Gastroesophageal sphincter (tissue), 3 donors: Measurements from ENCODE around the gene MAPT.

Experiments used
- EP300 ChIP-seq: sonication (generic); formaldehyde crosslinking; IDR thresholded peaks from one replicate; pipeline ENCODE4 v1.6.1; 2017; ENCODE audit warnings: antibody characterized with exemption, mild to moderate bottlenecking
- POLR2A ChIP-seq, 2 donors: fragments of 450-650 bp; IDR thresholded peaks; one replicate each; pipeline ENCODE4 v1.6.1; 2017; ENCODE audit warnings: antibody characterized with exemption in 2 of 2, mild to moderate bottlenecking in 2 of 2, moderate library complexity in 1 of 2
- POLR2AphosphoS5 ChIP-seq: sonication (generic); formaldehyde crosslinking; IDR thresholded peaks from one replicate; pipeline ENCODE4 v1.6.1; 2017; ENCODE audit warnings: antibody characterized with exemption
- TF ChIP-seq, protein P1 (sequence below), 4 experiments: fragments of 200-600 bp in 2 of 4; fragments of 450-650 bp in 2 of 4; sonication (generic) in 1 of 4; IDR thresholded peaks; one replicate each; pipeline ENCODE4 v1.5.1; 2017 to 2019; ENCODE audit warnings: antibody characterized with exemption in 4 of 4, mild to moderate bottlenecking in 2 of 4, moderate library complexity in 2 of 4

DNA sequence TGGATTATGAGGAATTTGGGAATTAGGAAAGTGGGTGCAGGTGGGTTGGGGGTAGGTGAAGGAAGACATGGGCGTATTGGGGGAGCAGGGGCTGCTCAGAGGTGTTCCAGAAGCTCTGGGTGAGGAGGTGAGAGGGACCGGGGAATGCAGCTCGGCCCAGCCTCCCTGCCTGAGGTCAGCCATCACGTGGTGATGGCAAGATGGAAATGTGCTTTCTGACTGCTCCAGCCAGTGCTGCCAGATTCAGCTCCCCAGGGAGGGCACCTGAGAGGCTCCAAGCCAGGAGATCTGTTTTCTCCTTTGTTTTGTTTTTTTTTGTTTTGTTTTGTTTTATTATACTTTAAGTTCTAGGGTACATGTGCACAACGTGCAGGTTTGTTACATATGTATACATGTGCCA, 69.5 kb downstream of the MAPT start:
- TF ChIP-seq, protein P1, sequence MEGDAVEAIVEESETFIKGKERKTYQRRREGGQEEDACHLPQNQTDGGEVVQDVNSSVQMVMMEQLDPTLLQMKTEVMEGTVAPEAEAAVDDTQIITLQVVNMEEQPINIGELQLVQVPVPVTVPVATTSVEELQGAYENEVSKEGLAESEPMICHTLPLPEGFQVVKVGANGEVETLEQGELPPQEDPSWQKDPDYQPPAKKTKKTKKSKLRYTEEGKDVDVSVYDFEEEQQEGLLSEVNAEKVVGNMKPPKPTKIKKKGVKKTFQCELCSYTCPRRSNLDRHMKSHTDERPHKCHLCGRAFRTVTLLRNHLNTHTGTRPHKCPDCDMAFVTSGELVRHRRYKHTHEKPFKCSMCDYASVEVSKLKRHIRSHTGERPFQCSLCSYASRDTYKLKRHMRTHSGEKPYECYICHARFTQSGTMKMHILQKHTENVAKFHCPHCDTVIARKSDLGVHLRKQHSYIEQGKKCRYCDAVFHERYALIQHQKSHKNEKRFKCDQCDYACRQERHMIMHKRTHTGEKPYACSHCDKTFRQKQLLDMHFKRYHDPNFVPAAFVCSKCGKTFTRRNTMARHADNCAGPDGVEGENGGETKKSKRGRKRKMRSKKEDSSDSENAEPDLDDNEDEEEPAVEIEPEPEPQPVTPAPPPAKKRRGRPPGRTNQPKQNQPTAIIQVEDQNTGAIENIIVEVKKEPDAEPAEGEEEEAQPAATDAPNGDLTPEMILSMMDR (IDR thresholded peaks at IDR 0.05): no peak
- TF ChIP-seq EP300 (no peak), POLR2AphosphoS5 (no peak), POLR2A (IDR thresholded peaks at IDR 0.05) (no peak)
